ENCODE data around the gene APOA4. TPM values are rescaled to one million over a fixed set of nuclear protein-coding genes. Genes with fewer than 3 reads are reported as not detected.

APOA4 gene
- total RNA-seq, 1 donor from 2014 or later = 0.56 TPM

GRCh38 chr11:116849060-116849459 lies 26.0 kb upstream of the APOA4 start:
- no peak overlapping the region for H3K4me3 ChIP-seq
- H3K79me2 ChIP-seq (ENCODE audit: low read depth) = no peaks in the 10 kb centered on the region
- Mint-ChIP-seq H3K27me3 (ENCODE audit: insufficient read depth, low read depth) (no peaks in the 10 kb centered on the region), H3K4me1 (no peaks in the 10 kb centered on the region), H3K9me3 (no peaks in the 10 kb centered on the region), H3K36me3 (peaks cover 18% of the 10 kb centered on the region), H3K4me3 (no peak overlapping the region), H3K27ac (no peak overlapping the region)
- H3F3A ChIP-seq (ENCODE audit: low read depth) = no peaks in the 10 kb centered on the region
- DNase-seq (ENCODE audit: low spot score) = no peak
- no peak overlapping the region for H2AFZ ChIP-seq (replicated peaks)
- no peaks in the 10 kb centered on the region for H3K36me3 ChIP-seq
- TF ChIP-seq CTCF (IDR thresholded peaks at IDR 0.05) (no peak), EZH2 (IDR thresholded peaks at IDR 0.05) (no peak), EZH2phosphoT487 (IDR thresholded peaks at IDR 0.05) (no peak)
- no peak overlapping the region for H3K4me2 ChIP-seq
- no peak overlapping the region for H3K9ac ChIP-seq
- no peaks in the 10 kb centered on the region for H3K27me3 ChIP-seq
- no peaks in the 10 kb centered on the region for H3K9me3 ChIP-seq (ENCODE audit: low read depth)
- H3K4me1 ChIP-seq = no peaks in the 10 kb centered on the region
- no peak overlapping the region for H3K27ac ChIP-seq
- H4K20me1 ChIP-seq (ENCODE audit: low read depth) = no peaks in the 10 kb centered on the region

GRCh38 chr11:116847612-116848011 lies 24.5 kb upstream of the APOA4 start:
- no peaks in the 10 kb centered on the region for H3K36me3 ChIP-seq
- no peaks in the 10 kb centered on the region for H4K20me1 ChIP-seq (ENCODE audit: low read depth)
- H3K27me3 ChIP-seq = no peaks in the 10 kb centered on the region
- H3K27me3 Mint-ChIP-seq (ENCODE audit: insufficient read depth, low read depth) = no peaks in the 10 kb centered on the region
- H3K27ac Mint-ChIP-seq = no peak overlapping the region
- no peak overlapping the region for H2AFZ ChIP-seq (replicated peaks)
- H3K4me2 ChIP-seq = no peak overlapping the region
- H3K79me2 ChIP-seq (ENCODE audit: low read depth) = no peaks in the 10 kb centered on the region
- H3K27ac ChIP-seq = no peak overlapping the region
- H3F3A ChIP-seq (ENCODE audit: low read depth) = no peaks in the 10 kb centered on the region
- no peak overlapping the region for H3K4me3 ChIP-seq
- no peaks in the 10 kb centered on the region for H3K4me1 ChIP-seq
- TF ChIP-seq EZH2phosphoT487 (IDR thresholded peaks at IDR 0.05) = no peak
- no peak for TF ChIP-seq CTCF (IDR thresholded peaks at IDR 0.05)
- TF ChIP-seq EZH2 (IDR thresholded peaks at IDR 0.05) = no peak
- H3K9me3 ChIP-seq (ENCODE audit: low read depth) = no peaks in the 10 kb centered on the region
- H3K4me1 Mint-ChIP-seq = no peaks in the 10 kb centered on the region
- H3K9me3 Mint-ChIP-seq = no peaks in the 10 kb centered on the region
- no peak for DNase-seq (ENCODE audit: low spot score)
- peaks cover 22% of the 10 kb centered on the region for H3K36me3 Mint-ChIP-seq
- no peak overlapping the region for H3K4me3 Mint-ChIP-seq
- H3K9ac ChIP-seq = no peak overlapping the region

GRCh38 chr11:116844722-116845121 lies 21.6 kb upstream of the APOA4 start:
- H3K4me1 ChIP-seq = no peaks in the 10 kb centered on the region
- no peaks in the 10 kb centered on the region for H4K20me1 ChIP-seq (ENCODE audit: low read depth)
- no peak overlapping the region for H3K4me3 Mint-ChIP-seq
- no peak overlapping the region for H2AFZ ChIP-seq (replicated peaks)
- no peaks in the 10 kb centered on the region for H3F3A ChIP-seq (ENCODE audit: low read depth)
- H3K9me3 ChIP-seq (ENCODE audit: low read depth) = no peaks in the 10 kb centered on the region
- peaks cover 18% of the 10 kb centered on the region for H3K36me3 Mint-ChIP-seq
- no peaks in the 10 kb centered on the region for H3K36me3 ChIP-seq
- H3K4me2 ChIP-seq = no peak overlapping the region
- no peaks in the 10 kb centered on the region for H3K27me3 Mint-ChIP-seq (ENCODE audit: insufficient read depth, low read depth)
- no peak overlapping the region for H3K27ac ChIP-seq
- H3K9ac ChIP-seq = no peak overlapping the region
- H3K4me3 ChIP-seq = no peak overlapping the region
- no peak for DNase-seq (ENCODE audit: low spot score)
- TF ChIP-seq EZH2phosphoT487 (IDR thresholded peaks at IDR 0.05) (no peak), EZH2 (IDR thresholded peaks at IDR 0.05) (no peak), CTCF (IDR thresholded peaks at IDR 0.05) (no peak)
- no peak overlapping the region for H3K27ac Mint-ChIP-seq
- peaks cover 9% of the 10 kb centered on the region for H3K4me1 Mint-ChIP-seq
- H3K79me2 ChIP-seq (ENCODE audit: low read depth) = no peaks in the 10 kb centered on the region
- no peaks in the 10 kb centered on the region for H3K9me3 Mint-ChIP-seq
- H3K27me3 ChIP-seq = no peaks in the 10 kb centered on the region
